A673 (cell line): ENCODE data around the gene SHC1. TPM values are rescaled to one million over a fixed set of nuclear protein-coding genes. Genes with fewer than 3 reads are reported as not detected.
A peak's percentile ranks its signal among the peaks of the same experiment; 100 is the strongest.

Source experiments
- BruUV-seq: library from RNA; stranded (reverse); fragments of 400-500 nt; replicated peaks from 2 replicates; lab custom pipeline; 2021; lab: Mats Ljungman, UMichigan
- CTCF ChIA-PET: fragments of 300-600 bp; sonication (Branson Sonifier 250); formaldehyde crosslinking; loops from one replicate; lab custom pipeline; 2022; ENCODE audit warnings: antibody characterized with exemption; lab: Charles Lee
- POLR2A ChIA-PET: fragments of 300-600 bp; sonication (Branson Sonifier 250); formaldehyde crosslinking; loops from one replicate; lab custom pipeline; 2022; ENCODE audit warnings: antibody characterized with exemption; ENCODE audit not compliant: low non-redundant PET; lab: Charles Lee
- DNase-seq: peaks from one replicate; pipeline ENCODE4 v3.0.0-alpha.2; 2015; ENCODE audit warnings: low spot score
- H3K27ac ChIP-seq: fragments of 200-600 bp; sonication (generic); 2 replicates; pipeline ENCODE4 v1.5.1; 2016; ENCODE audit warnings: mixed run types, low read depth, mild to moderate bottlenecking, mixed read lengths, antibody characterized with exemption, low read length; ENCODE audit not compliant: poor library complexity, severe bottlenecking
- H3K27me3 ChIP-seq: fragments of 200-600 bp; sonication (generic); replicated peaks from 2 replicates; pipeline ENCODE4 v1.6.1; 2017; ENCODE audit warnings: mixed run types, low read depth, mild to moderate bottlenecking, mixed read lengths, antibody characterized with exemption, low read length; ENCODE audit not compliant: insufficient read depth, poor library complexity
- H3K36me3 ChIP-seq: fragments of 200-600 bp; sonication (generic); 2 replicates; pipeline ENCODE4 v1.6.1; 2016; ENCODE audit warnings: mixed run types, mild to moderate bottlenecking, mixed read lengths, antibody characterized with exemption, low read length; ENCODE audit not compliant: insufficient read depth, poor library complexity, severe bottlenecking
- H3K4me1 ChIP-seq: fragments of 200-600 bp; sonication (generic); 2 replicates; pipeline ENCODE4 v1.6.1; 2017; ENCODE audit warnings: mixed run types, mild to moderate bottlenecking, mixed read lengths, antibody characterized with exemption, low read length; ENCODE audit not compliant: insufficient read depth, poor library complexity, severe bottlenecking
- H3K4me3 ChIP-seq: fragments of 200-600 bp; sonication (generic); 2 replicates; pipeline ENCODE4 v1.5.1; 2016; ENCODE audit warnings: low read depth, mixed run types, mild to moderate bottlenecking, mixed read lengths, low read length; ENCODE audit not compliant: poor library complexity, severe bottlenecking
- H3K9me3 ChIP-seq: fragments of 200-600 bp; sonication (generic); 2 replicates; pipeline ENCODE4 v1.6.1; 2016; ENCODE audit warnings: mixed run types, low read depth, mild to moderate bottlenecking, mixed read lengths, antibody characterized with exemption, low read length; ENCODE audit not compliant: poor library complexity, severe bottlenecking
- CTCF ChIP-seq: fragments of 300-800, 200-600 bp; sonication (generic); conservative IDR thresholded peaks from 2 replicates; pipeline ENCODE4 v1.5.1; 2017; ENCODE audit warnings: low read depth, mild to moderate bottlenecking, antibody characterized with exemption, low read length, moderate library complexity, mixed read lengths
- EZH2 ChIP-seq: fragments of 200-600 bp; sonication (generic); IDR thresholded peaks from 2 replicates; pipeline ENCODE4 v1.6.1; 2017; ENCODE audit warnings: borderline replicate concordance, low read depth, mild to moderate bottlenecking, mixed read lengths, antibody characterized with exemption, low read length; ENCODE audit not compliant: poor library complexity, severe bottlenecking
- intact Hi-C: fragments of 100-400 bp; cut with micrococcal nuclease; formaldehyde crosslinking; loops from one replicate; pipeline ENCODE4 v1.10.0; 2022; ENCODE audit not compliant: unreplicated experiment
- total RNA-seq: library from RNA; stranded (reverse); gene quantifications from 2 replicates; pipeline ENCODE4 v1.2.3, GENCODE V29; 2021

The SHC1 gene
- total RNA-seq, 1 experiment from 2014 or later = 204 TPM

DNA sequence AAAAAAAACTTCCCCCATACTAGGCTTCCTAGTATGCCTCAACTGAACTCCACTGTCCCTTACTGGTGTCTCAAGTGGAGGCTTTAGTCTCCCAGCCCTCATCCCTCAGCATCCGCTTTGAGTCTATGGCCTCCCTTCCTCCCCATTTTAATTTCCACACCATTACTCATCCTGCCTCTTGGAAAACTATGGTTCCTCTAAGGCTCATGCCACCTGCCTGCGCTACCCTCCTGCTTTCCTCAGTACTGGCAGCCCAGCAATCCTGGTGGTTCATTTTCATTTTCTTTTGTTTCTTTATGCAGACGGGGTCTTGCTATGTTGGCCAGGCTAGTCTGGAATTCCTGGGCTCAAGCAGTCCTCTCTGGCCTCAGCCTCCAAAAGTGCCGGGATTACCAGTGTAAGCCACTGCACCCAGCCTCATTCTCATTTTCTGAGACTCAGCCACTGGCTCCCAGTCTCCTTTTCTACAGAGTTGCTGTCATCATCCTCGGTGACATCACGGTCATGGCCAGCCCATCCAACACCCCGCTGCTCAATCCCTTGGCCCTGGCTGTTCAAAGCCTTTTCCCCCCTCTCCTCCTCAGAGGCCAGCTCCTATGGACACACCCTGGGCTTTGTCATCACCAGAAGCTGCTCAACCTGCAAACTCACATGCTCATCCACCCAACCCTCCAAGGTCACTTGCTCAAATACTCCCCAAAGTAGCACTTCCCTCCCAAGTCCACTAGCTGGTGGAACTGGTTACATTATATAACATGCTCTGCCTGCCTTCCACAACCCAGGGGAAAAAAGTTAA is 31.7 kb downstream of the SHC1 start:
- H3K9me3 ChIP-seq = no peaks in the 10 kb centered on the region
- BruUV-seq = no TSS peak
- no peak for DNase-seq
- no peaks in the 10 kb centered on the region for H3K36me3 ChIP-seq
- ChIA-PET POLR2A (no interaction called here), CTCF (interaction anchor here (0.8 kb wide), 1 partner anchor 64 kb away, joined by 3 read pairs; no protein-coding TSS in a partner anchor)
- no peak overlapping the region for H3K27ac ChIP-seq
- no peaks in the 10 kb centered on the region for H3K27me3 ChIP-seq
- H3K4me1 ChIP-seq = peaks cover 57% of the 10 kb centered on the region
- intact Hi-C loops = loop anchor here (5.0 kb wide), 1 partner anchor 67 kb away; the partner anchor contains the start of gene KCNN3
- no peak for TF ChIP-seq CTCF
- no peak for TF ChIP-seq EZH2
- H3K4me3 ChIP-seq = no peak overlapping the region

- no peak for DNase-seq
- peaks cover 53% of the 10 kb centered on the region for H3K4me1 ChIP-seq
- H3K27me3 ChIP-seq = no peaks in the 10 kb centered on the region
- no peaks in the 10 kb centered on the region for H3K9me3 ChIP-seq
- BruUV-seq = no TSS peak
- H3K36me3 ChIP-seq = no peaks in the 10 kb centered on the region
- CTCF ChIA-PET = interaction anchor here (0.7 kb wide), 1 partner anchor 124 kb away, joined by 3 read pairs; no protein-coding TSS in a partner anchor
- intact Hi-C loops = loop anchor here (5.0 kb wide), 1 partner anchor 66 kb away; the partner anchor contains the start of gene KCNN3
- peak overlapping the region; percentile 99 for H3K27ac ChIP-seq
- TF ChIP-seq EZH2 = no peak
- no peak for TF ChIP-seq CTCF
- POLR2A ChIA-PET = no interaction called here
- peak overlapping the region; percentile 53 for H3K4me3 ChIP-seq
Observed at GRCh38 chr1:154937988-154938386, 32.6 kb downstream of the SHC1 start.

DNA sequence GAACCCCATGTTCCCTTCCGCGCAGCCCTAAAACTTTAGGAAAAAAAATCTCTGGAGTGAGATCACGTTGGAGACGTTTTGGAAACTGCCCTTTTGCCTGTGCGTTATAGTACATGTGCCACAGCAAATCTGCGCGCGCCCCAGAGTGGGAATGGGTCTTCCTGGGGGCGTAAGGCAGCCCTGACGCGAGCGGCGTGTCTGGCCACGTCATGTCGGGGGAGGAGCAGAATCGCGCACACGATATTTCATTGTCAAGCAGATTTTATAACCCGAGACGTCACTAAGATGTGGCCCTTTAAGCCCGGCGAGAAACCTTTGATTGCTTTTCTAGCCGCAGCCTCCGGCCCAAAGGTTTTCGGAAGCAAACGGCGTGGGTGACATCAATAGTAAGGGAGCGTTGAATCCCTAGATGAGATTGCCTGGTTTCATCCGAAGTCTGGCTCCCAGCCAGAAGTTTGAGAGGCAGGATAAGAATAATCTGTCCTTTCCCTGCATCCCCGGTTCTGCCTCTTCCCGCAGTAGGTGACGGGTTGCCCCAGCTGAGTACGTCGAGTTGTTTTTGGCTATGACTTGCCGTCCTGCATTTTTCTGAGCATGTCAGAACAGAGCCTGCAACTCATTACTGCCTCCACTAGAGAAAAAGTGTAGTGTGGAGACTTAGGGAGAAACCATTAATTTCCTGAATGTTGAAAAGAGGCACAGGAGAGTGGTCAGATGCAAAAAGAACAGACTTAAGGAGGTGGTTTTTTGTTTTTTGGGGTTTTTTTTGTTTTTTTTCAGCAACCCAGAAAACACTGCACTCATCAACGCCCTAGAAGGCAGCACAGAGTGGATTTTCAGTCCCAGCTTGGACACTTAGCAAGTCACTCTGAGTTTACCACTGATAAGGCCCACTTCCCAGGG is 33.2 kb downstream of the SHC1 start:
- ChIA-PET POLR2A (no interaction called here), CTCF (interaction anchor here (0.7 to 0.8 kb wide), 2 partner anchors 46 to 124 kb away, joined by 3 read pairs; no protein-coding TSS in a partner anchor)
- no peaks in the 10 kb centered on the region for H3K9me3 ChIP-seq
- peak overlapping the region; percentile 99 for H3K27ac ChIP-seq
- peaks cover 48% of the 10 kb centered on the region for H3K4me1 ChIP-seq
- TF ChIP-seq EZH2 (no peak), CTCF (peak; percentile 28; the same call in 1 of the 2 replicates)
- TSS peak; percentile 99 for BruUV-seq
- peak; percentile 94 for DNase-seq
- no peaks in the 10 kb centered on the region for H3K36me3 ChIP-seq
- peak overlapping the region; percentile 53 for H3K4me3 ChIP-seq
- intact Hi-C loops = loop anchor here (5.0 kb wide), 1 partner anchor 65 kb away; the partner anchor contains the start of gene KCNN3
- no peaks in the 10 kb centered on the region for H3K27me3 ChIP-seq
